ENCODE measurements around the gene OR56A5. TPM values are rescaled to one million over a fixed set of nuclear protein-coding genes. Genes with fewer than 3 reads are reported as not detected.

Gene OR56A5
- not detected for total RNA-seq

- Histone ChIP-seq H3K4me3 (no peak within 1 kb of the TSS), H3K9me3 (peaks cover 4% of the 10 kb centered on the region), H3K4me1 (ENCODE audit: control insufficient read depth in 1 of 2, low read depth in 2 of 2) (no peaks in the 10 kb centered on the region), H3K36me3 (no peaks in the 10 kb centered on the region), H3K27ac (no peak within 1 kb of the TSS), H3K27me3 (replicated peaks; ENCODE audit: insufficient read depth) (no peaks in the 10 kb centered on the region)
- no peak for DNase-seq (ENCODE audit: low spot score)
- no peak for ATAC-seq (ENCODE audit: insufficient number of reproducible peaks, low FRiP score, low read depth)
- no peak for TF ChIP-seq CTCF (IDR thresholded peaks at IDR 0.05)
Measured at GRCh38 chr11:5968394-5968793, at the start of gene OR56A5. OR56A5 (minus strand) TSS chr11:5968494; CDS start chr11:5968494, 0 bp downstream.

- ATAC-seq (ENCODE audit: insufficient number of reproducible peaks, low FRiP score, low read depth) (no peak), DNase-seq (ENCODE audit: low spot score) (no peak)
- no peak for TF ChIP-seq CTCF (IDR thresholded peaks at IDR 0.05)
- Histone ChIP-seq H3K36me3 (no peaks in the 10 kb centered on the region), H3K4me1 (ENCODE audit: control insufficient read depth in 1 of 2, low read depth in 2 of 2) (no peaks in the 10 kb centered on the region), H3K27me3 (replicated peaks; ENCODE audit: insufficient read depth) (no peaks in the 10 kb centered on the region), H3K4me3 (no peak overlapping the region), H3K9me3 (peaks cover 4% of the 10 kb centered on the region), H3K27ac (no peak overlapping the region)
Measured at GRCh38 chr11:6013042-6013441, 44.7 kb upstream of the OR56A5 start.

- no peak for ATAC-seq (ENCODE audit: insufficient number of reproducible peaks, low FRiP score, low read depth)
- no peaks in the 10 kb centered on the region for H3K27me3 ChIP-seq (replicated peaks; ENCODE audit: insufficient read depth)
- H3K36me3 ChIP-seq: no peaks in the 10 kb centered on the region
- no peak overlapping the region for H3K27ac ChIP-seq
- H3K4me1 ChIP-seq (ENCODE audit: control insufficient read depth in 1 of 2, low read depth in 2 of 2): no peaks in the 10 kb centered on the region
- no peak overlapping the region for H3K4me3 ChIP-seq
- DNase-seq (ENCODE audit: low spot score): no peak
- H3K9me3 ChIP-seq: peaks cover 4% of the 10 kb centered on the region
- no peak for TF ChIP-seq CTCF (IDR thresholded peaks at IDR 0.05)
Measured at GRCh38 chr11:6012035-6012668, 43.9 kb upstream of the OR56A5 start.

- H3K4me1 ChIP-seq (ENCODE audit: control insufficient read depth in 1 of 2, low read depth in 2 of 2): no peaks in the 10 kb centered on the region
- no peak for DNase-seq (ENCODE audit: low spot score)
- TF ChIP-seq CTCF (IDR thresholded peaks at IDR 0.05): no peak
- H3K4me3 ChIP-seq: no peak within 1 kb of the TSS
- no peak for ATAC-seq (ENCODE audit: insufficient number of reproducible peaks, low FRiP score, low read depth)
- no peaks in the 10 kb centered on the region for H3K9me3 ChIP-seq
- H3K36me3 ChIP-seq: no peaks in the 10 kb centered on the region
- no peak within 1 kb of the TSS for H3K27ac ChIP-seq
- H3K27me3 ChIP-seq (replicated peaks; ENCODE audit: insufficient read depth): no peaks in the 10 kb centered on the region
Measured at GRCh38 chr11:6006846-6007245, 38.6 kb upstream of the OR56A5 start, which contains the start of gene OR56A4. OR56A4 (minus strand) TSS chr11:6006946; CDS start chr11:6002992, 3,954 bp downstream.

GRCh38 chr11:6006395-6006794, 38.1 kb upstream of the OR56A5 start:
- DNase-seq (ENCODE audit: low spot score) (no peak), ATAC-seq (ENCODE audit: insufficient number of reproducible peaks, low FRiP score, low read depth) (no peak)
- TF ChIP-seq CTCF (IDR thresholded peaks at IDR 0.05): no peak
- H3K4me1 ChIP-seq (ENCODE audit: control insufficient read depth in 1 of 2, low read depth in 2 of 2): no peaks in the 10 kb centered on the region
- H3K9me3 ChIP-seq: no peaks in the 10 kb centered on the region
- no peak overlapping the region for H3K4me3 ChIP-seq
- no peak overlapping the region for H3K27ac ChIP-seq
- H3K36me3 ChIP-seq: no peaks in the 10 kb centered on the region
- H3K27me3 ChIP-seq (replicated peaks; ENCODE audit: insufficient read depth): no peaks in the 10 kb centered on the region

All from thoracic aorta (tissue), 2 donors.